H9 (cell line): ENCODE measurements around the gene VASP. TPM values are rescaled to one million over a fixed set of nuclear protein-coding genes. Genes with fewer than 3 reads are reported as not detected.

Source experiments
- DNase-seq: peaks from one replicate; pipeline ENCODE4 v3.0.0-alpha.2; 2017
- H2AFZ ChIP-seq: one replicate; pipeline ENCODE4 v1.6.1; 2013; ENCODE audit warnings: mild to moderate bottlenecking, low read length, control low read depth, moderate library complexity
- H2AK5ac ChIP-seq: 2 replicates; pipeline ENCODE4 v1.6.1; 2013; ENCODE audit warnings: low read length, control low read depth, mixed read lengths; ENCODE audit not compliant: insufficient read length
- H2BK120ac ChIP-seq: one replicate; pipeline ENCODE4 v1.6.1; 2013; ENCODE audit warnings: low read depth, mild to moderate bottlenecking, low read length, control low read depth, inconsistent platforms; ENCODE audit not compliant: poor library complexity, severe bottlenecking
- H2BK12ac ChIP-seq: 2 replicates; pipeline ENCODE4 v1.6.1; 2013; ENCODE audit warnings: low read length, control low read depth, mixed read lengths, low read depth; ENCODE audit not compliant: insufficient read length
- H2BK15ac ChIP-seq: 2 replicates; pipeline ENCODE4 v1.6.1; 2013; ENCODE audit warnings: low read depth, low read length, control low read depth
- H2BK20ac ChIP-seq: one replicate; pipeline ENCODE4 v1.6.1; 2013; ENCODE audit warnings: low read depth, mild to moderate bottlenecking, low read length, control low read depth, inconsistent platforms; ENCODE audit not compliant: poor library complexity, severe bottlenecking
- H2BK5ac ChIP-seq: 2 replicates; pipeline ENCODE4 v1.6.1; 2013; ENCODE audit warnings: low read length, control low read depth, mixed read lengths; ENCODE audit not compliant: insufficient read length
- H3K14ac ChIP-seq: 2 replicates; pipeline ENCODE4 v1.6.1; 2013; ENCODE audit warnings: low read length, control low read depth; ENCODE audit not compliant: insufficient read depth
- H3K18ac ChIP-seq: 2 replicates; pipeline ENCODE4 v1.6.1; 2013; ENCODE audit warnings: low read depth, mild to moderate bottlenecking, mixed read lengths, low read length, control low read depth; ENCODE audit not compliant: insufficient read length
- H3K23ac ChIP-seq: 2 replicates; pipeline ENCODE4 v1.6.1; 2013; ENCODE audit warnings: low read length, control low read depth, mixed read lengths, low read depth; ENCODE audit not compliant: insufficient read length
- H3K23me2 ChIP-seq: 2 replicates; pipeline ENCODE4 v1.6.1; 2013; ENCODE audit warnings: low read depth, mild to moderate bottlenecking, mixed read lengths, low read length, control low read depth; ENCODE audit not compliant: insufficient read length, poor library complexity, severe bottlenecking
- H3K27ac ChIP-seq: 2 replicates; pipeline ENCODE4 v1.5.1; 2013; ENCODE audit warnings: low read length, control low read depth, mixed read lengths, low read depth; ENCODE audit not compliant: insufficient read length
- H3K27me3 ChIP-seq: 2 replicates; pipeline ENCODE4 v1.6.1; 2013; ENCODE audit warnings: low read length, control low read depth, inconsistent platforms; ENCODE audit not compliant: insufficient read depth
- H3K4ac ChIP-seq: 2 replicates; pipeline ENCODE4 v1.6.1; 2013; ENCODE audit warnings: low read depth, mild to moderate bottlenecking, control low read depth, inconsistent platforms, low read length, moderate library complexity
- H3K4me1 ChIP-seq: 2 replicates; pipeline ENCODE4 v1.6.1; 2013; ENCODE audit warnings: low read length, control low read depth, inconsistent platforms; ENCODE audit not compliant: insufficient read depth
- H3K4me2 ChIP-seq: 2 replicates; pipeline ENCODE4 v1.6.1; 2013; ENCODE audit warnings: low read length, control low read depth, mixed read lengths; ENCODE audit not compliant: insufficient read length, insufficient read depth
- H3K56ac ChIP-seq: 2 replicates; pipeline ENCODE4 v1.6.1; 2013; ENCODE audit warnings: low read depth, mild to moderate bottlenecking, mixed read lengths, low read length, control low read depth; ENCODE audit not compliant: insufficient read length
- H3K79me1 ChIP-seq: 2 replicates; pipeline ENCODE4 v1.6.1; 2013; ENCODE audit warnings: low read depth, mild to moderate bottlenecking, moderate library complexity, low read length, control low read depth, inconsistent platforms; ENCODE audit not compliant: insufficient read depth, poor library complexity, severe bottlenecking
- H3K79me2 ChIP-seq: 2 replicates; pipeline ENCODE4 v1.6.1; 2013; ENCODE audit warnings: low read length, control low read depth, inconsistent platforms; ENCODE audit not compliant: insufficient read depth
- H3K9ac ChIP-seq: 2 replicates; pipeline ENCODE4 v1.6.1; 2013; ENCODE audit warnings: low read length, control low read depth, mixed read lengths; ENCODE audit not compliant: insufficient read length; ENCODE audit errors: extremely low read depth
- H3K9me3 ChIP-seq: one replicate; pipeline ENCODE4 v1.6.1; 2013; ENCODE audit warnings: low read depth, low read length, inconsistent platforms; ENCODE audit not compliant: control insufficient read depth
- H3T11ph ChIP-seq: one replicate; pipeline ENCODE4 v1.6.1; 2013; ENCODE audit warnings: mild to moderate bottlenecking, low read length, control low read depth, inconsistent platforms
- H4K20me1 ChIP-seq: one replicate; pipeline ENCODE4 v1.6.1; 2013; ENCODE audit not compliant: control insufficient read depth, insufficient read length, insufficient read depth
- H4K5ac ChIP-seq: 2 replicates; pipeline ENCODE4 v1.6.1; 2013; ENCODE audit warnings: low read depth, mild to moderate bottlenecking, mixed read lengths, low read length, control low read depth; ENCODE audit not compliant: insufficient read length
- H4K8ac ChIP-seq: replicated peaks from 2 replicates; pipeline ENCODE4 v1.6.1; 2013; ENCODE audit warnings: low read length, control low read depth, mixed read lengths, low read depth; ENCODE audit not compliant: insufficient read length
- H4K91ac ChIP-seq: 2 replicates; pipeline ENCODE4 v1.6.1; 2013; ENCODE audit warnings: low read depth, mild to moderate bottlenecking, moderate library complexity, mixed read lengths, low read length, control low read depth; ENCODE audit not compliant: insufficient read length
- H3K27ac Mint-ChIP-seq, 3 experiments: 2 replicates in 2 of 3; 3 replicates in 1 of 3; pipeline ENCODE4 v1.8.0; 2020 to 2021; ENCODE audit warnings: mixed read lengths in 3 of 3, mild to moderate bottlenecking in 1 of 3, moderate library complexity in 1 of 3
- H3K27me3 Mint-ChIP-seq: 2 replicates; pipeline ENCODE4 v1.8.0; 2021; ENCODE audit warnings: low read depth, mild to moderate bottlenecking, moderate library complexity, mixed read lengths
- H3K36me3 Mint-ChIP-seq, 3 experiments: 2 replicates in 2 of 3; 3 replicates in 1 of 3; pipeline ENCODE4 v1.8.0; 2020 to 2021; ENCODE audit warnings: low read depth in 3 of 3, mixed read lengths in 3 of 3; ENCODE audit not compliant: insufficient read depth in 1 of 3
- H3K4me1 Mint-ChIP-seq, 2 experiments: 2 replicates each; pipeline ENCODE4 v1.8.0; 2020; ENCODE audit warnings: mixed read lengths in 2 of 2
- H3K4me3 Mint-ChIP-seq, 2 experiments: 2 replicates in 1 of 2; 3 replicates in 1 of 2; pipeline ENCODE4 v1.8.0; 2020 to 2021; ENCODE audit warnings: mild to moderate bottlenecking in 2 of 2, mixed read lengths in 2 of 2, moderate library complexity in 1 of 2
- H3K9me3 Mint-ChIP-seq, 2 experiments: 2 replicates in 1 of 2; 3 replicates in 1 of 2; pipeline ENCODE4 v1.8.0; 2020; ENCODE audit warnings: mild to moderate bottlenecking in 2 of 2, mixed read lengths in 2 of 2, moderate library complexity in 1 of 2
- CTCF ChIP-seq: fragments of 200-600 bp; sonication (generic); conservative IDR thresholded peaks from 3 replicates; pipeline ENCODE4 v1.8.0; 2021; ENCODE audit warnings: antibody characterized with exemption, mild to moderate bottlenecking
- WGBS: extraction: QIAGEN DNeasy Blood & Tissue Kit; methylation state at CpG from one replicate; pipeline ENCODE4 v1.1.7; 2013; ENCODE audit warnings: missing lambda C conversion rate, low lambda C conversion rate, mixed read lengths; ENCODE audit not compliant: insufficient read length; ENCODE audit errors: extremely low coverage; 5-methylcytosine and 5-hydroxymethylcytosine counted together
- total RNA-seq: library from RNA; stranded (reverse); gene quantifications from 2 replicates; pipeline ENCODE4 v1.2.1, GENCODE V29; 2021

The VASP gene
- total RNA-seq, 1 experiment from 2014 or later: 157 TPM

DNA sequence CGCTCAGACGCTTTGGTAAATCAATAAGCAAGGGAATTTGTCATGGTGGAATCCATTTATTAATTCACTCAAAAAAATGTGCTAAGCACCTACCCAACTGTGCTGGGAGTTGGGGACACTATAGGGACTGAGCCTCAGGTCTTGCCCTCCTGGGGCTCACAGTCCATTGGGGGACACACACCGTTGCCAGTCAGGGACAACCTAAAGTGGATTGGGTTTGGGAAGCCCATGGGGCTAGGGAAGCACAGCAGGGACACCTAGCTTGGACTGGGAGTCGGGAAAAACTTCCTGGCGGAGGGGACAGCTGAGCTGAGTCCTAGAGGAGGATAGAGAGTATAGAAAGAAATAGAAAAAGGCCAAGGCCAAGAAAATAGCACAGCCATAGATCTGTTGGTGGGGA, 31.0 kb upstream of the VASP start:
- Histone ChIP-seq H2BK12ac (no peak overlapping the region), H3K23ac (no peak overlapping the region), H3K9ac (no peak overlapping the region), H3K56ac (no peak overlapping the region), H2BK120ac (no peak overlapping the region), H3K4ac (no peak overlapping the region), H3K4me2 (no peak overlapping the region), H3K79me2 (no peaks in the 10 kb centered on the region), H4K91ac (no peak overlapping the region), H3K23me2 (peaks cover 4% of the 10 kb centered on the region), H3T11ph (no peak overlapping the region), H4K8ac (no peak overlapping the region), H3K27me3 (no peaks in the 10 kb centered on the region), H3K9me3 (no peaks in the 10 kb centered on the region), H2BK5ac (no peak overlapping the region), H4K20me1 (no peaks in the 10 kb centered on the region), H2BK15ac (no peak overlapping the region), H3K27ac (no peak overlapping the region), H2AFZ (no peak overlapping the region), H3K18ac (no peak overlapping the region), H4K5ac (no peak overlapping the region), H3K4me1 (no peaks in the 10 kb centered on the region), H2AK5ac (no peak overlapping the region), H3K14ac (no peak overlapping the region), H3K79me1 (no peaks in the 10 kb centered on the region), H2BK20ac (no peak overlapping the region)
- no CpG with 5 or more reads among the region's 5 CpGs for WGBS
- Mint-ChIP-seq H3K4me1 (peaks cover 25 to 43% of the 10 kb centered on the region in 2 experiments), H3K27ac (no peak overlapping the region; a peak in 1 of 7 replicates), H3K4me3 (peak overlapping the region in 1 of 2 experiments; percentile 57; a peak in 2 of 5 replicates), H3K36me3 (peaks cover 0 to 4% (median 0%) of the 10 kb centered on the region in 3 experiments; a peak in 1 of 7 replicates), H3K9me3 (no peaks in the 10 kb centered on the region), H3K27me3 (peaks cover 13% of the 10 kb centered on the region)
- no peak for DNase-seq
- no peak for TF ChIP-seq CTCF
